Posterior vena cava (tissue), 2 donors: ENCODE data around the gene MTCH2. TPM values are rescaled to one million over a fixed set of nuclear protein-coding genes. Genes with fewer than 3 reads are reported as not detected.
"Not testable (repeated sequence)": the region's sequence is repeated elsewhere in the genome, so short reads cannot be mapped to it uniquely, and the experiment has no call there.

Source experiments
- DNase-seq: peaks from one replicate; pipeline ENCODE4 v3.0.0-alpha.2; 2020; ENCODE audit warnings: low spot score
- intact Hi-C, 2 donors: fragments of 100-400 bp; cut with DNase I; formaldehyde crosslinking; loops; one replicate each; pipeline versions ENCODE4 v1.14.1 to v1.14.2; 2022 to 2023
- total RNA-seq, 2 donors: library from RNA; stranded (reverse); fragmentation: NEBNext Ultra II Directional; extraction: Animal tissue kit (Norgen Biotek cat#: 25700); gene quantifications; one replicate each; pipeline ENCODE4 v1.2.1, GENCODE V29; 2021
- donor health status: DM: yes; HTN: yes; CAD: no.
- donor health status: DM: yes; HTN: yes; CAD: no.

Gene MTCH2
- total RNA-seq, 2 donors from 2014 or later = 56.3 to 63.4 TPM

GRCh38 chr11:47645500-47645899, 3.1 kb upstream of the MTCH2 start:
- no peak for DNase-seq
- intact Hi-C loops = no loop called here

- DNase-seq = no peak
- intact Hi-C loops = no loop called here
These were observed 710 bp downstream of the MTCH2 start for GRCh38 chr11:47641600-47642098.

GRCh38 chr11:47640506-47640905, 1.9 kb downstream of the MTCH2 start:
- intact Hi-C loops, DNase-seq: not testable (repeated sequence)

GRCh38 chr11:47636331-47636730, 6.0 kb downstream of the MTCH2 start:
- DNase-seq, intact Hi-C loops: not testable (repeated sequence)

- intact Hi-C loops = no loop called here
- no peak for DNase-seq
These were observed 10.9 kb downstream of the MTCH2 start for GRCh38 chr11:47631473-47631872.

GRCh38 chr11:47628026-47628425, 14.3 kb downstream of the MTCH2 start:
- no peak for DNase-seq
- intact Hi-C loops = no loop called here

GRCh38 chr11:47626234-47626633, 16.1 kb downstream of the MTCH2 start:
- intact Hi-C loops = no loop called here
- DNase-seq = no peak

GRCh38 chr11:47620836-47621378, 21.5 kb downstream of the MTCH2 start:
- intact Hi-C loops = no loop called here
- DNase-seq = no peak

- no peak for DNase-seq
- intact Hi-C loops = no loop called here
These were observed 24.9 kb downstream of the MTCH2 start for GRCh38 chr11:47617417-47617809.

- no peak for DNase-seq
- intact Hi-C loops = no loop called here
These were observed 25.5 kb downstream of the MTCH2 start for GRCh38 chr11:47616726-47617416.

- intact Hi-C loops = no loop called here
These were observed 27.1 kb downstream of the MTCH2 start for GRCh38 chr11:47615249-47615648.

GRCh38 chr11:47611348-47611794, 31.0 kb downstream of the MTCH2 start:
- peak; percentile 53 for DNase-seq
- intact Hi-C loops = no loop called here

More at GRCh38 chr11:47615249-47615648, 27.1 kb downstream of the MTCH2 start:
- no peak for DNase-seq

- no peak for DNase-seq
- intact Hi-C loops = no loop called here
These were observed 32.7 kb downstream of the MTCH2 start for GRCh38 chr11:47609675-47610074.

- DNase-seq = peak; percentile 87
- intact Hi-C loops = no loop called here
These were observed 35.0 kb downstream of the MTCH2 start for GRCh38 chr11:47607380-47607779.

- DNase-seq = no peak
- intact Hi-C loops = no loop called here
These were observed 35.6 kb downstream of the MTCH2 start for GRCh38 chr11:47606731-47607130.

- no peak for DNase-seq
- intact Hi-C loops = no loop called here
These were observed 36.4 kb downstream of the MTCH2 start for GRCh38 chr11:47605921-47606320.

- DNase-seq = no peak
- intact Hi-C loops = no loop called here
These were observed 39.1 kb downstream of the MTCH2 start for GRCh38 chr11:47603295-47603694.

GRCh38 chr11:47599902-47600301, 42.5 kb downstream of the MTCH2 start:
- intact Hi-C loops = no loop called here
- DNase-seq = no peak

- intact Hi-C loops = no loop called here
- DNase-seq = no peak
These were observed 46.4 kb downstream of the MTCH2 start for GRCh38 chr11:47595967-47596366.

- intact Hi-C loops = no loop called here
- DNase-seq = no peak
These were observed 47.3 kb downstream of the MTCH2 start for GRCh38 chr11:47595029-47595428.
